OCI-LY3 (cell line): Measurements from ENCODE around the gene CYB561D1.

Source experiments
- H2AFZ ChIP-seq: fragments of 200-600, 300-600 bp; shearing (Covaris generic); 2 replicates; pipeline ENCODE4 v1.6.0; 2014; ENCODE audit warnings: antibody characterized with exemption, low read depth, low read length
- H3K27ac ChIP-seq: fragments of 200-600, 300-600 bp; sonication (generic); 2 replicates; pipeline ENCODE4 v1.5.1; 2014; ENCODE audit warnings: mild to moderate bottlenecking, low read length, moderate library complexity, mixed read lengths
- H3K27me3 ChIP-seq: fragments of 200-600, 300-600 bp; sonication (generic); 2 replicates; pipeline ENCODE4 v1.6.1; 2014; ENCODE audit warnings: low read depth, low read length, mixed read lengths
- H3K36me3 ChIP-seq: fragments of 200-600, 300-600 bp; sonication (generic); replicated peaks from 2 replicates; pipeline ENCODE3; 2014; ENCODE audit warnings: low read depth, low read length, mixed read lengths
- H3K4me1 ChIP-seq: fragments of 300-600, 200-600 bp; sonication (generic); 2 replicates; pipeline ENCODE4 v1.6.1; 2014; ENCODE audit warnings: low read length, mixed read lengths
- H3K4me2 ChIP-seq: fragments of 200-600, 300-600 bp; sonication (generic); 2 replicates; pipeline ENCODE4 v1.6.1; 2014; ENCODE audit warnings: low read length, mixed read lengths
- H3K4me3 ChIP-seq: fragments of 300-600, 200-600 bp; sonication (generic); 2 replicates; pipeline ENCODE4 v1.5.1; 2014; ENCODE audit warnings: antibody characterized with exemption, mild to moderate bottlenecking, low read length, moderate library complexity
- H3K79me2 ChIP-seq: fragments of 300-600, 200-600 bp; shearing (Covaris generic); 2 replicates; pipeline ENCODE4 v1.6.1; 2014; ENCODE audit warnings: mild to moderate bottlenecking, low read length, mixed read lengths
- H3K9ac ChIP-seq: fragments of 300-600, 200-600 bp; shearing (Covaris generic); 2 replicates; pipeline ENCODE4 v1.6.0; 2014; ENCODE audit warnings: mild to moderate bottlenecking, low read length, moderate library complexity
- H3K9me3 ChIP-seq: fragments of 200-600, 300-600 bp; shearing (Covaris generic); 2 replicates; pipeline ENCODE4 v1.6.1; 2014; ENCODE audit warnings: low read length, mixed read lengths; ENCODE audit not compliant: insufficient read depth
- H4K20me1 ChIP-seq: fragments of 200-600, 300-600 bp; sonication (generic); 2 replicates; pipeline ENCODE4 v1.6.1; 2016; ENCODE audit warnings: low read length, mixed read lengths; ENCODE audit not compliant: insufficient read depth
- CTCF ChIP-seq: fragments of 200-600, 300-600 bp; sonication (generic); IDR thresholded peaks from 2 replicates; pipeline ENCODE4 v1.5.1; 2014; ENCODE audit warnings: antibody characterized with exemption, low read length, low read depth
- EZH2phosphoT487 ChIP-seq: fragments of 200-600 bp; shearing (Covaris generic); IDR thresholded peaks from 2 replicates; pipeline ENCODE4 v1.6.1; 2018; ENCODE audit warnings: antibody characterized with exemption, mixed run types, low read depth

The CYB561D1 gene

GRCh38 chr1:109479901-109480300 lies 14.0 kb upstream of the CYB561D1 start:
- H3K27ac ChIP-seq: no peak overlapping the region
- H3K4me3 ChIP-seq: no peak overlapping the region
- H3K27me3 ChIP-seq: no peaks in the 10 kb centered on the region
- H3K9ac ChIP-seq: no peak overlapping the region
- no peaks in the 10 kb centered on the region for H3K36me3 ChIP-seq
- H3K4me2 ChIP-seq: no peak overlapping the region
- peaks cover 7% of the 10 kb centered on the region for H3K4me1 ChIP-seq
- peaks cover 8% of the 10 kb centered on the region for H3K79me2 ChIP-seq
- no peaks in the 10 kb centered on the region for H3K9me3 ChIP-seq
- TF ChIP-seq EZH2phosphoT487 (no peak), CTCF (no peak)
- H2AFZ ChIP-seq: no peak overlapping the region
- no peaks in the 10 kb centered on the region for H4K20me1 ChIP-seq

- no peaks in the 10 kb centered on the region for H3K36me3 ChIP-seq
- no peak overlapping the region for H3K4me2 ChIP-seq
- no peak overlapping the region for H3K27ac ChIP-seq
- H3K9me3 ChIP-seq: no peaks in the 10 kb centered on the region
- no peak overlapping the region for H2AFZ ChIP-seq
- no peak overlapping the region for H3K4me3 ChIP-seq
- H4K20me1 ChIP-seq: no peaks in the 10 kb centered on the region
- H3K9ac ChIP-seq: no peak overlapping the region
- TF ChIP-seq CTCF: no peak
- TF ChIP-seq EZH2phosphoT487: no peak
- peaks cover 15% of the 10 kb centered on the region for H3K4me1 ChIP-seq
- no peaks in the 10 kb centered on the region for H3K27me3 ChIP-seq
- H3K79me2 ChIP-seq: peaks cover 9% of the 10 kb centered on the region
Measured at GRCh38 chr1:109481646-109482045, 12.2 kb upstream of the CYB561D1 start.

GRCh38 chr1:109482242-109482641 lies 11.7 kb upstream of the CYB561D1 start:
- Histone ChIP-seq H3K79me2 (peaks cover 9% of the 10 kb centered on the region), H3K27ac (no peak overlapping the region), H2AFZ (no peak overlapping the region), H3K4me1 (peaks cover 15% of the 10 kb centered on the region), H3K27me3 (no peaks in the 10 kb centered on the region), H3K9ac (no peak overlapping the region), H3K4me2 (no peak overlapping the region), H4K20me1 (no peaks in the 10 kb centered on the region), H3K4me3 (no peak overlapping the region), H3K9me3 (no peaks in the 10 kb centered on the region), H3K36me3 (no peaks in the 10 kb centered on the region)
- TF ChIP-seq EZH2phosphoT487: no peak
- no peak for TF ChIP-seq CTCF

- peak; percentile 24; the same call in 1 of the 2 replicates for TF ChIP-seq CTCF
- no peak for TF ChIP-seq EZH2phosphoT487
- Histone ChIP-seq H3K4me2 (peak overlapping the region; percentile 79), H3K79me2 (peaks cover 9% of the 10 kb centered on the region), H4K20me1 (no peaks in the 10 kb centered on the region), H3K4me1 (peaks cover 15% of the 10 kb centered on the region), H3K9ac (peak overlapping the region; percentile 55), H3K27me3 (no peaks in the 10 kb centered on the region), H3K36me3 (no peaks in the 10 kb centered on the region), H3K27ac (no peak overlapping the region), H2AFZ (peak overlapping the region; percentile 94), H3K4me3 (peak overlapping the region; percentile 83), H3K9me3 (no peaks in the 10 kb centered on the region)
Measured at GRCh38 chr1:109482791-109483671, 10.9 kb upstream of the CYB561D1 start.
